Hepatocyte (in vitro differentiated cells): ENCODE data around the gene MRPS15. TPM values are rescaled to one million over a fixed set of nuclear protein-coding genes. Genes with fewer than 3 reads are reported as not detected.

Source experiments
- DNase-seq: peaks from one replicate; pipeline ENCODE4 v3.0.0-alpha.2; 2016; ENCODE audit warnings: low spot score
- H2AFZ ChIP-seq: fragments of 200-600 bp; sonication (generic); 2 replicates; pipeline ENCODE4 v1.6.0; 2016; ENCODE audit warnings: antibody characterized with exemption, mild to moderate bottlenecking
- H3K27ac ChIP-seq: fragments of 200-600 bp; sonication (generic); 2 replicates; pipeline ENCODE4 v1.5.1; 2016; ENCODE audit warnings: mild to moderate bottlenecking
- H3K27me3 ChIP-seq: fragments of 200-600 bp; sonication (generic); 2 replicates; pipeline ENCODE4 v1.6.1; 2016
- H3K36me3 ChIP-seq: fragments of 200-600 bp; sonication (generic); replicated peaks from 2 replicates; pipeline ENCODE4 v1.5.1; 2016; ENCODE audit warnings: low read depth; ENCODE audit not compliant: insufficient read depth
- H3K4me1 ChIP-seq: fragments of 200-600 bp; sonication (generic); 2 replicates; pipeline ENCODE4 v1.5.1; 2016; ENCODE audit warnings: mild to moderate bottlenecking, moderate library complexity; ENCODE audit not compliant: insufficient read depth
- H3K4me2 ChIP-seq: fragments of 200-600 bp; sonication (generic); 2 replicates; pipeline ENCODE4 v1.6.0; 2016
- H3K4me3 ChIP-seq: fragments of 200-600 bp; sonication (generic); 2 replicates; pipeline ENCODE4 v1.5.1; 2016; ENCODE audit warnings: mild to moderate bottlenecking
- H3K79me2 ChIP-seq: fragments of 200-600 bp; sonication (generic); 2 replicates; pipeline ENCODE4 v1.6.0; 2017; ENCODE audit warnings: mild to moderate bottlenecking
- H3K9me2 ChIP-seq: fragments of 200-600 bp; sonication (generic); replicated peaks from 2 replicates; pipeline ENCODE4 v1.6.0; 2017; ENCODE audit warnings: mild to moderate bottlenecking; ENCODE audit not compliant: insufficient read depth
- H3K9me3 ChIP-seq: fragments of 200-600 bp; sonication (generic); 2 replicates; pipeline ENCODE4 v1.5.1; 2016; ENCODE audit warnings: low read depth, mild to moderate bottlenecking
- H4K20me1 ChIP-seq: fragments of 200-600 bp; sonication (generic); 2 replicates; pipeline ENCODE4 v1.6.0; 2016; ENCODE audit warnings: mild to moderate bottlenecking; ENCODE audit not compliant: insufficient read depth, poor library complexity, severe bottlenecking
- EZH2 ChIP-seq: fragments of 200-600 bp; sonication (generic); IDR thresholded peaks from 2 replicates; pipeline ENCODE4 v1.6.1; 2016; ENCODE audit warnings: antibody characterized with exemption, mild to moderate bottlenecking, borderline replicate concordance
- EZH2phosphoT487 ChIP-seq: fragments of 200-600 bp; sonication (generic); IDR thresholded peaks from one replicate; pipeline ENCODE4 v1.6.1; 2018; ENCODE audit warnings: antibody characterized with exemption, mild to moderate bottlenecking, low read depth, moderate library complexity; ENCODE audit not compliant: unreplicated experiment, severe bottlenecking
- WGBS: methylation state at CpG from one replicate; pipeline ENCODE4 v1.1.6; 2016; ENCODE audit warnings: low lambda C conversion rate; ENCODE audit errors: missing lambda C conversion rate; 5-methylcytosine and 5-hydroxymethylcytosine counted together
- polyA plus RNA-seq: library from polyadenylated mRNA; unstranded; fragments of >200 nt; fragmentation: Nextera tagmentation; extraction: Ambion mirVana; gene quantifications from 2 replicates; pipeline ENCODE4 v1.2.1, GENCODE V29; 2016
- total RNA-seq: library from RNA; depleted of rRNA; stranded (reverse); fragments of >200 nt; gene quantifications from 2 replicates; pipeline ENCODE4 v1.2.3, GENCODE V29; 2014
- TF ChIP-seq, protein P1 (sequence below): fragments of 200-600 bp; sonication (generic); IDR thresholded peaks from 2 replicates; pipeline ENCODE4 v1.5.1; 2016; ENCODE audit warnings: antibody characterized with exemption, mild to moderate bottlenecking; ENCODE audit not compliant: poor library complexity

Gene MRPS15
- total and polyA plus RNA-seq, 2 experiments from 2014 or later: 63.2 to 127 TPM

DNA sequence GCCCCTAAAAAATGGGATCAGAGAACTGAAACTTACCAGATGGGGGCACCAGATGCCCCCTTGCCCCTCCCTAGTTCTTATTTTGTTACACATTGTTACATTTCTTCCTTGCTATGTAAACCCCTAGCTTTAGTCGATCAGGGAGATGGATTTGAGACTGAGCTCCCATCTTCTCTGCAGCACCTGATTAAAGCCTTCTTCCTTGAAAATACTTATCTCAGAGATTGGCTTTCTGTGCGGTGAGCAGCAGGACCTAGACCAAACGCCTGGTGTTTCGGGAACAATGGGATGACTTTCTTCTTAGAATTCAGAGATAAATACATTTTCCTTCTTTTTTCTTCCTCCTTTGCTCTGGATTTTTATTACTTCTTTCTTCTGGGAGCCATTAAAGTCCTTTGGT is 49.8 kb downstream of the MRPS15 start:
- TF ChIP-seq EZH2phosphoT487 (no peak), EZH2 (no peak)
- TF ChIP-seq, protein P1, sequence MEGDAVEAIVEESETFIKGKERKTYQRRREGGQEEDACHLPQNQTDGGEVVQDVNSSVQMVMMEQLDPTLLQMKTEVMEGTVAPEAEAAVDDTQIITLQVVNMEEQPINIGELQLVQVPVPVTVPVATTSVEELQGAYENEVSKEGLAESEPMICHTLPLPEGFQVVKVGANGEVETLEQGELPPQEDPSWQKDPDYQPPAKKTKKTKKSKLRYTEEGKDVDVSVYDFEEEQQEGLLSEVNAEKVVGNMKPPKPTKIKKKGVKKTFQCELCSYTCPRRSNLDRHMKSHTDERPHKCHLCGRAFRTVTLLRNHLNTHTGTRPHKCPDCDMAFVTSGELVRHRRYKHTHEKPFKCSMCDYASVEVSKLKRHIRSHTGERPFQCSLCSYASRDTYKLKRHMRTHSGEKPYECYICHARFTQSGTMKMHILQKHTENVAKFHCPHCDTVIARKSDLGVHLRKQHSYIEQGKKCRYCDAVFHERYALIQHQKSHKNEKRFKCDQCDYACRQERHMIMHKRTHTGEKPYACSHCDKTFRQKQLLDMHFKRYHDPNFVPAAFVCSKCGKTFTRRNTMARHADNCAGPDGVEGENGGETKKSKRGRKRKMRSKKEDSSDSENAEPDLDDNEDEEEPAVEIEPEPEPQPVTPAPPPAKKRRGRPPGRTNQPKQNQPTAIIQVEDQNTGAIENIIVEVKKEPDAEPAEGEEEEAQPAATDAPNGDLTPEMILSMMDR: no peak
- H3K79me2 ChIP-seq: no peaks in the 10 kb centered on the region
- 87% methylated on average over 4 of the region's 4 CpGs for WGBS
- H4K20me1 ChIP-seq: no peaks in the 10 kb centered on the region
- no peak overlapping the region for H3K27ac ChIP-seq
- H3K4me2 ChIP-seq: no peak overlapping the region
- no peak overlapping the region for H3K4me3 ChIP-seq
- no peaks in the 10 kb centered on the region for H3K4me1 ChIP-seq
- no peaks in the 10 kb centered on the region for H3K27me3 ChIP-seq
- DNase-seq: no peak
- H3K9me3 ChIP-seq: no peaks in the 10 kb centered on the region
- no peaks in the 10 kb centered on the region for H3K9me2 ChIP-seq
- H3K36me3 ChIP-seq: no peaks in the 10 kb centered on the region
- H2AFZ ChIP-seq: no peak overlapping the region

DNA sequence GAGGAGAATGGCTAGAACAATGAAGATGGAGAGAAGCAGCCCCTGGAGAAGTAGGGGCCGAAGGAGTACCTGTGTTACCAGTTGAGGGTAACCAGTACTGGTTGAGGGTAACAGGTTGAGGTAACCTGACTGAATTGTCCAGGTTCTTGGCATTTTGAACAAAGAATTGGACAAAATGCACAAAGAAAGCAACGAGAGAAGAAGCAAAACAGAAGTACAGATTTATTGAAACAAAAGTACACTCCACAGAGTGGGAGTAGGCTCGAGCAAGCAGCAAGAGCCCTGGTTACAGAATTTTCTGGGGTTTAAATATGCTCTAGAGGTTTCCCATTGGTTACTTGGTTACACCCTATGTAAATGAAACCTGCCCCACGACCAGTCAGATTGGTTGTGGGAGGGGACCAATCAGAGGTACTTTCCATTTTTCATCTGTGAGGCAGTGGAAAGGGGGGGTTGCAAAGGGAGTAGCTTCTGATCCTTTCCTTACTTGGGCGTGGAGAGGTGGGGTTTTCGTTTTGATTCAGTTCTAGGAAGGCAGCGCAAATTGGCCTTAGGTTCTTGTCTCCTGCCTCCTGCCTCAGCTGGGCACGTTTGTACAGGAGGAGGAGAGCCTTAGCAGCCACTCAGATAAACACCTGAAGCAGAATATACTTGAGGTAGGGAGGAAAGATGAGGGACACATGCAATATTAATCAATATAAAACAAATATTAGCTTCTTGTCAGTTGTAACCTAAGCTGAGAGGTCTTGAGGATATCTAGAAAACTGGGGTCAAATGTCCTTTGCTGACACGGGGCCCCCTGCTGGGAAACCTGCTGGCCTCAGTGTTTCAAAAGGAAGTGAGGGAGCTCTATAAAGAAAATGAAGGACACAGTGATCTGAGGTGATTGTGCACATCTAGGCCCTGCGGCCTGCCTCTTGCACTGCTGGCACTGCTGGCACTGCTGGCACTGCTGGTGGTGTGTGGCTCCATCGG is 52.2 kb downstream of the MRPS15 start:
- H3K9me2 ChIP-seq: no peaks in the 10 kb centered on the region
- H2AFZ ChIP-seq: no peak overlapping the region
- H3K27me3 ChIP-seq: no peaks in the 10 kb centered on the region
- DNase-seq: no peak
- H3K4me1 ChIP-seq: no peaks in the 10 kb centered on the region
- H3K9me3 ChIP-seq: no peaks in the 10 kb centered on the region
- TF ChIP-seq, protein P1: no peak
- TF ChIP-seq EZH2 (no peak), EZH2phosphoT487 (no peak)
- H3K36me3 ChIP-seq: no peaks in the 10 kb centered on the region
- WGBS: 76% methylated on average over 11 of the region's 11 CpGs
- no peaks in the 10 kb centered on the region for H3K79me2 ChIP-seq
- H3K4me2 ChIP-seq: no peak overlapping the region
- no peaks in the 10 kb centered on the region for H4K20me1 ChIP-seq
- no peak overlapping the region for H3K27ac ChIP-seq
- H3K4me3 ChIP-seq: no peak overlapping the region

DNA sequence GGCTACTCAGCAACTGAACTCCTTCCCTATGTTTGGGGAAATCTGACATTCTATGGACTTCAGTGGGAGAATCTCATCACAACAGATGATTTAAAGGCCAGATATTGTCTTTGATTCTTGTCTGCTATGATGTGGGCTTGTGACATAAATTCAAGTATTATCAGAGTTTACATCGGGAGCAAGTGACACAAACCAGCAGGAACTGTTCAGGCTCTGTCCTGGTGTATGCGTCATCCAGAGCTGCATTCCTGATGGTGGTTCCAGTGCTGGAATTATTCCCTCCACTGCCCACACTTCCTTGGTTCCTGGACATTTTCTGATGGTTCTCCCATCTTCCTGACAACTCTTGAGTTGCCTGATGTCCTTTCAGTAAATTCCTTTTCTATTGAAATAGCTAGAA is 55.7 kb downstream of the MRPS15 start:
- Histone ChIP-seq H3K4me2 (no peak overlapping the region), H3K9me3 (no peaks in the 10 kb centered on the region)
- WGBS: 72% methylated on average over 2 of the region's 2 CpGs

More for the DNA sequence above, 55.7 kb downstream of the MRPS15 start:
- H4K20me1 ChIP-seq: no peaks in the 10 kb centered on the region
- no peaks in the 10 kb centered on the region for H3K9me2 ChIP-seq
- H3K4me1 ChIP-seq: no peaks in the 10 kb centered on the region
- H3K79me2 ChIP-seq: peaks cover 5% of the 10 kb centered on the region
- DNase-seq: no peak
- no peaks in the 10 kb centered on the region for H3K27me3 ChIP-seq
- TF ChIP-seq, protein P1: no peak
- TF ChIP-seq EZH2: no peak
- TF ChIP-seq EZH2phosphoT487: no peak
- H3K36me3 ChIP-seq: no peaks in the 10 kb centered on the region
- no peak overlapping the region for H2AFZ ChIP-seq
- H3K4me3 ChIP-seq: no peak overlapping the region
- no peak overlapping the region for H3K27ac ChIP-seq
